Measurements from ENCODE around the gene TRAFD1. TPM values are rescaled to one million over a fixed set of nuclear protein-coding genes. Genes with fewer than 3 reads are reported as not detected.

Gene TRAFD1
- total RNA-seq (ENCODE audit: low replicate concordance), result 35.4 and 40.5 TPM in 2 replicates

GRCh38 chr12:112125250-112125999 lies at the start of gene TRAFD1:
Gene TRAFD1 (plus strand): TSS chr12:112125560. CDS start chr12:112130523, 4,963 bp downstream.
- H3K36me3 Mint-ChIP-seq, result no peaks in the 10 kb centered on the region
- Histone ChIP-seq H4K20me1 (ENCODE audit: low read depth) (peaks cover 18% of the 10 kb centered on the region), H2AFZ (replicated peaks) (peak within 1 kb of the TSS; percentile 26), H3K79me2 (ENCODE audit: low read depth) (peaks cover 30% of the 10 kb centered on the region), H3K36me3 (no peaks in the 10 kb centered on the region), H3K9ac (peak within 1 kb of the TSS; percentile 63), H3K4me1 (peaks cover 6% of the 10 kb centered on the region), H3K4me2 (peak within 1 kb of the TSS; percentile 97), H3K4me3 (peak within 1 kb of the TSS; percentile 67), H3K27me3 (no peaks in the 10 kb centered on the region), H3K27ac (no peak within 1 kb of the TSS), H3F3A (ENCODE audit: low read depth) (peaks cover 19% of the 10 kb centered on the region), H3K9me3 (ENCODE audit: low read depth) (no peaks in the 10 kb centered on the region)
- DNase-seq (ENCODE audit: low spot score), result peak; percentile 99
- TF ChIP-seq EZH2 (IDR thresholded peaks at IDR 0.05) (no peak), EZH2phosphoT487 (IDR thresholded peaks at IDR 0.05) (no peak), CTCF (IDR thresholded peaks at IDR 0.05) (no peak)
- peaks cover 29% of the 10 kb centered on the region for H3K4me1 Mint-ChIP-seq
- peak within 1 kb of the TSS; percentile 50 for H3K27ac Mint-ChIP-seq
- peak within 1 kb of the TSS; percentile 80 for H3K4me3 Mint-ChIP-seq
- H3K27me3 Mint-ChIP-seq (ENCODE audit: insufficient read depth, low read depth), result peaks cover 10% of the 10 kb centered on the region
- no peaks in the 10 kb centered on the region for H3K9me3 Mint-ChIP-seq

- Mint-ChIP-seq H3K36me3 (peaks cover 20% of the 10 kb centered on the region), H3K27ac (no peak overlapping the region), H3K4me3 (no peak overlapping the region), H3K9me3 (no peaks in the 10 kb centered on the region), H3K4me1 (no peaks in the 10 kb centered on the region), H3K27me3 (ENCODE audit: insufficient read depth, low read depth) (no peaks in the 10 kb centered on the region)
- H3K9me3 ChIP-seq (ENCODE audit: low read depth), result no peaks in the 10 kb centered on the region
- no peak for DNase-seq (ENCODE audit: low spot score)
- no peaks in the 10 kb centered on the region for H3K27me3 ChIP-seq
- no peaks in the 10 kb centered on the region for H3K4me1 ChIP-seq
- no peak overlapping the region for H3K9ac ChIP-seq
- peak overlapping the region; percentile 34 for H3K27ac ChIP-seq
- no peak overlapping the region for H3K4me3 ChIP-seq
- H3K36me3 ChIP-seq, result peaks cover 12% of the 10 kb centered on the region
- peaks cover 37% of the 10 kb centered on the region for H3K79me2 ChIP-seq (ENCODE audit: low read depth)
- H3K4me2 ChIP-seq, result no peak overlapping the region
- H4K20me1 ChIP-seq (ENCODE audit: low read depth), result peaks cover 3% of the 10 kb centered on the region
- no peak overlapping the region for H2AFZ ChIP-seq (replicated peaks)
- TF ChIP-seq EZH2phosphoT487 (IDR thresholded peaks at IDR 0.05) (no peak), CTCF (IDR thresholded peaks at IDR 0.05) (no peak), EZH2 (IDR thresholded peaks at IDR 0.05) (no peak)
- no peaks in the 10 kb centered on the region for H3F3A ChIP-seq (ENCODE audit: low read depth)
Measured at GRCh38 chr12:112087055-112087850, 38.1 kb upstream of the TRAFD1 start.

GRCh38 chr12:112087851-112088250 lies 37.5 kb upstream of the TRAFD1 start:
- Histone ChIP-seq H3K27ac (peak overlapping the region; percentile 34), H3K9ac (no peak overlapping the region), H4K20me1 (ENCODE audit: low read depth) (peaks cover 3% of the 10 kb centered on the region), H3K4me1 (no peaks in the 10 kb centered on the region), H3K4me3 (no peak overlapping the region), H3K4me2 (no peak overlapping the region), H2AFZ (replicated peaks) (no peak overlapping the region), H3K79me2 (ENCODE audit: low read depth) (peaks cover 41% of the 10 kb centered on the region), H3F3A (ENCODE audit: low read depth) (no peaks in the 10 kb centered on the region), H3K27me3 (no peaks in the 10 kb centered on the region), H3K36me3 (peaks cover 12% of the 10 kb centered on the region), H3K9me3 (ENCODE audit: low read depth) (no peaks in the 10 kb centered on the region)
- Mint-ChIP-seq H3K36me3 (peaks cover 18% of the 10 kb centered on the region), H3K27ac (no peak overlapping the region), H3K27me3 (ENCODE audit: insufficient read depth, low read depth) (no peaks in the 10 kb centered on the region), H3K4me1 (no peaks in the 10 kb centered on the region), H3K4me3 (no peak overlapping the region), H3K9me3 (no peaks in the 10 kb centered on the region)
- TF ChIP-seq CTCF (IDR thresholded peaks at IDR 0.05) (no peak), EZH2 (IDR thresholded peaks at IDR 0.05) (no peak), EZH2phosphoT487 (IDR thresholded peaks at IDR 0.05) (no peak)
- no peak for DNase-seq (ENCODE audit: low spot score)
